Measurements from ENCODE around the gene CCDC127. TPM values are rescaled to one million over a fixed set of nuclear protein-coding genes. Genes with fewer than 3 reads are reported as not detected.

The CCDC127 gene
- total and polyA plus RNA-seq, 2 donors (not counting 3 experiments of a cell fraction or from before 2014, with no cell fraction given), result 3.4 to 6.3 TPM

GRCh38 chr5:179401-179800 lies 38.6 kb downstream of the CCDC127 start:
- H3K4me2 ChIP-seq (ENCODE audit: insufficient read depth, low read length), result no peak overlapping the region
- no peak overlapping the region for H3K27ac ChIP-seq (ENCODE audit: insufficient read depth, low read depth, low read length)
- H3K9me1 ChIP-seq (replicated peaks; ENCODE audit: control insufficient read depth, extremely low read depth, insufficient read depth, low read length), result no peaks in the 10 kb centered on the region
- H4K20me1 ChIP-seq (replicated peaks; ENCODE audit: control insufficient read depth, extremely low read depth, insufficient read depth, low read length), result no peaks in the 10 kb centered on the region
- no peaks in the 10 kb centered on the region for H3K36me3 ChIP-seq (ENCODE audit: control insufficient read depth in 2 of 2, extremely low read depth in 1 of 2, insufficient read depth in 2 of 2, low read length in 2 of 2)
- DNase-seq (ENCODE audit: low read depth, low spot score) (no peak), FAIRE-seq (no peak)
- no peak overlapping the region for H2AFZ ChIP-seq (ENCODE audit: low read depth, low read length)
- BruUV-seq (replicated peaks), result no TSS peak
- ChIA-PET CTCF (interaction anchor here (1.5 kb wide), 1 partner anchor 9 kb away, joined by 6 read pairs; no protein-coding TSS in a partner anchor), POLR2A (no interaction called here)
- no peak overlapping the region for H3K9ac ChIP-seq (replicated peaks; ENCODE audit: extremely low read depth, insufficient read depth, low read length)
- no peak overlapping the region for H3K4me3 ChIP-seq (replicated peaks in 1 of 3; ENCODE audit: insufficient read depth in 1 of 3, low read depth in 1 of 3, low read length in 3 of 3)
- dilution Hi-C loops (cut with MboI; ENCODE audit: extremely low pct_ligation_motif_present, low sequenced_read_pairs), result no loop called here
- no peak for TF ChIP-seq POLR2A (IDR thresholded peaks at IDR 0.05; ENCODE audit: low read depth, low read length)
- no peak for TF ChIP-seq POLR2AphosphoS5 (IDR thresholded peaks at IDR 0.05; ENCODE audit: insufficient read depth, low read depth, low read length)
- no peak for TF ChIP-seq FOS (IDR thresholded peaks at IDR 0.05; ENCODE audit: borderline replicate concordance, insufficient read depth, low read length)
- TF ChIP-seq MYC (IDR thresholded peaks at IDR 0.05; ENCODE audit: low read depth, low read length), result no peak
- TF ChIP-seq JUN (IDR thresholded peaks at IDR 0.05; ENCODE audit: borderline replicate concordance, insufficient read depth, insufficient read length, low read depth), result no peak
- TF ChIP-seq GATA2 (IDR thresholded peaks at IDR 0.05; ENCODE audit: insufficient read depth, insufficient read length, low read depth, low read length), result no peak
- TF ChIP-seq MAX (IDR thresholded peaks at IDR 0.05; ENCODE audit: insufficient read depth, insufficient read length), result no peak
- TF ChIP-seq EZH2 (IDR thresholded peaks at IDR 0.05; ENCODE audit: borderline replicate concordance, low read depth, low read length, severe bottlenecking), result no peak
- no peak for TF ChIP-seq CTCF (IDR thresholded peaks at IDR 0.05; ENCODE audit: extremely low read depth in 1 of 2, insufficient read depth in 1 of 2, low read depth in 1 of 2, low read length in 2 of 2)
- no peaks in the 10 kb centered on the region for H3K4me1 ChIP-seq (ENCODE audit: control insufficient read depth, extremely low read depth, insufficient read depth, low read length)
- no peaks in the 10 kb centered on the region for H3K79me2 ChIP-seq (ENCODE audit: control insufficient read depth, insufficient read depth, low read length)
- no peaks in the 10 kb centered on the region for H3K9me3 ChIP-seq (replicated peaks; ENCODE audit: control insufficient read depth, insufficient read depth, low read length)
- intact Hi-C loops (cut with micrococcal nuclease), result no loop called here
- H3K27me3 ChIP-seq (ENCODE audit: control insufficient read depth in 2 of 2, insufficient read depth in 2 of 2, low read length in 2 of 2), result peaks cover 8 to 10% of the 10 kb centered on the region in 2 experiments

Measured in endothelial cell of umbilical vein (primary cell).